Medulla oblongata (tissue), 1 donor: ENCODE results near the gene CNGA2.
"Not testable (repeated sequence)": the region's sequence is repeated elsewhere in the genome, so short reads cannot be mapped to it uniquely, and the experiment has no call there.

Experiments
- DNase-seq: peaks from one replicate; pipeline ENCODE4 v3.0.0-alpha.2; 2015; ENCODE audit errors: extremely low spot score

The CNGA2 gene

GRCh38 chrX:151734446-151734845, at the start of gene CNGA2:
TSS of gene CNGA2 (plus strand) at chrX:151734746. CDS start at chrX:151738484, 3,738 bp downstream.
- DNase-seq = no peak

GRCh38 chrX:151687635-151688034, 46.9 kb upstream of the CNGA2 start:
- DNase-seq = no peak

GRCh38 chrX:151688695-151689094, 45.9 kb upstream of the CNGA2 start:
- DNase-seq = no peak

- no peak for DNase-seq
Measured at GRCh38 chrX:151692825-151693224, 41.7 kb upstream of the CNGA2 start.

GRCh38 chrX:151694121-151694520, 40.4 kb upstream of the CNGA2 start:
- DNase-seq = no peak

- DNase-seq = no peak
Measured at GRCh38 chrX:151694661-151695582, 39.6 kb upstream of the CNGA2 start, which contains the start of gene PRRG3. TSS of gene PRRG3 (plus strand) at chrX:151695458. CDS start at chrX:151698815, 3,357 bp downstream.

GRCh38 chrX:151695583-151696340, 38.8 kb upstream of the CNGA2 start:
- DNase-seq = no peak

GRCh38 chrX:151697082-151697481, 37.5 kb upstream of the CNGA2 start:
- not testable (repeated sequence) for DNase-seq

GRCh38 chrX:151697522-151697921, 37.0 kb upstream of the CNGA2 start:
- no peak for DNase-seq

GRCh38 chrX:151698485-151698884, 36.1 kb upstream of the CNGA2 start:
- DNase-seq = no peak

GRCh38 chrX:151699746-151700145, 34.8 kb upstream of the CNGA2 start:
- no peak for DNase-seq

- DNase-seq = no peak
Measured at GRCh38 chrX:151700581-151700980, 34.0 kb upstream of the CNGA2 start.

GRCh38 chrX:151701071-151701470, 33.5 kb upstream of the CNGA2 start:
- no peak for DNase-seq

GRCh38 chrX:151701531-151701930, 33.0 kb upstream of the CNGA2 start:
- no peak for DNase-seq

GRCh38 chrX:151702026-151702714, 32.4 kb upstream of the CNGA2 start:
- DNase-seq = no peak

- DNase-seq = no peak
Measured at GRCh38 chrX:151702741-151703340, 31.7 kb upstream of the CNGA2 start.

- no peak for DNase-seq
Measured at GRCh38 chrX:151703487-151703886, 31.1 kb upstream of the CNGA2 start.

- no peak for DNase-seq
Measured at GRCh38 chrX:151704041-151704663, 30.4 kb upstream of the CNGA2 start.

GRCh38 chrX:151708821-151709220, 25.7 kb upstream of the CNGA2 start:
- no peak for DNase-seq

GRCh38 chrX:151710457-151710856, 24.1 kb upstream of the CNGA2 start:
- DNase-seq = no peak

- DNase-seq = no peak
Measured at GRCh38 chrX:151711154-151711553, 23.4 kb upstream of the CNGA2 start.
